Hepatocyte (in vitro differentiated cells): ENCODE results near the gene TMC8.

Source experiments
- CTCF ChIP-seq: fragments of 200-600 bp; sonication (generic); IDR thresholded peaks from 2 replicates; pipeline ENCODE4 v1.5.1; 2016; ENCODE audit warnings: antibody characterized with exemption, mild to moderate bottlenecking; ENCODE audit not compliant: poor library complexity
- EZH2phosphoT487 ChIP-seq: fragments of 200-600 bp; sonication (generic); IDR thresholded peaks from one replicate; pipeline ENCODE4 v1.6.1; 2018; ENCODE audit warnings: antibody characterized with exemption, mild to moderate bottlenecking, low read depth, moderate library complexity; ENCODE audit not compliant: unreplicated experiment, severe bottlenecking

DNA sequence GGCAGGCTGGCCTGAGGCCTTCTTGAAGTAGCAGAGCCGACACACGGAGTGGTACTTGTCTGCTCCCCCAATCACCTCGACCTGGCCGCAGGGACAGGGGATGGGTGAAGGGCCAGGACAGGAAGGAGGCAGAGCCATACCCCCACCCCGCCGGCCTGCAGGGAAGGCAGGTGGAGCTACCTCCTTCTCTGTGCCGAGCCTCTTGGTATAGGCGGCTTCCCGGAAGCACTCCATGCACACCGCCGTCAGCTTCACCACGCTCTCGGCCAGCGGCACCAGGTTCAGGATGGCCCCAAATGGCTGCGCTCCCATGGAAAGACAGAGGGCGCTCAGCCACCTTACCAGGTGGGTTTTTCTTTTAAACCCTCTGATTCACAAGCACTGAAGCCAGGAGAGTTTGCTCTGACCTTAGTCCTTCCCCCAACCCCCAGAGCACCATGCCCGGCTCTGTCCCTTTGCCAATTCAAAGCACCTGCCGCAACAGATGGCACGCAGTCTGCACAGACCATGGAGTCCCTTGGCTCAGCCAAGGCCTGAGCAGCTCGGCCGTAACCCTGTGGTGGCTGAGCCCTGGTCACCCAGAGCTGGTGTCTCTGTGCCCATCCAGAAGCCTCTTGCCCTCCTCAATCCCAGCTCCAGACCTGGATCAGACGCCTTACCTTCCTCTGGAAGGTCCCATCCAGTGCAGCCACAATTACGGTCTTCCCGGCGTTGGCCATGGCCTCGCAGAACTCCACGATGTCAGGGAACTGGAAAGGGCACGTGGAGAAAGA, 44.5 kb downstream of the TMC8 start:
- TF ChIP-seq CTCF (no peak), EZH2phosphoT487 (no peak)
